Astrocyte (in vitro differentiated cells and primary cell): Measurements from ENCODE around the gene KRT79. TPM values are rescaled to one million over a fixed set of nuclear protein-coding genes. Genes with fewer than 3 reads are reported as not detected.

Source experiments
- DNase-seq: peaks from one replicate; pipeline ENCODE4 v3.0.0-alpha.2; 2010; ENCODE audit warnings: low read depth
- FAIRE-seq: peaks from 2 replicates; lab custom pipeline; 2011; peaks lifted over from hg19 to GRCh38; lab: Jason Lieb, UNC
- H2AFZ ChIP-seq: 2 replicates; pipeline ENCODE4 v1.6.0; 2012; ENCODE audit warnings: low read depth, low read length, inconsistent platforms
- H3K27ac ChIP-seq: 2 replicates; pipeline ENCODE4 v1.5.1; 2011; ENCODE audit warnings: low read depth, low read length, inconsistent platforms
- H3K27me3 ChIP-seq: 2 replicates; pipeline ENCODE4 v1.6.0; 2011; ENCODE audit warnings: low read length, inconsistent platforms; ENCODE audit not compliant: insufficient read depth
- H3K36me3 ChIP-seq: 2 replicates; pipeline ENCODE4 v1.5.1; 2011; ENCODE audit warnings: low read length, inconsistent platforms; ENCODE audit not compliant: insufficient read depth
- H3K4me1 ChIP-seq: 2 replicates; pipeline ENCODE4 v1.5.1; 2011; ENCODE audit warnings: low read length, inconsistent platforms; ENCODE audit not compliant: insufficient read depth
- H3K4me2 ChIP-seq: 2 replicates; pipeline ENCODE4 v1.6.0; 2012; ENCODE audit warnings: low read length, inconsistent platforms
- H3K4me3 ChIP-seq: 2 replicates; pipeline ENCODE4 v1.5.1; 2011; ENCODE audit warnings: low read depth, mild to moderate bottlenecking, low read length, inconsistent platforms; ENCODE audit not compliant: insufficient read depth
- H3K79me2 ChIP-seq: 2 replicates; pipeline ENCODE4 v1.6.0; 2012; ENCODE audit warnings: mild to moderate bottlenecking, low read length, inconsistent platforms; ENCODE audit not compliant: insufficient read depth
- H3K9ac ChIP-seq: 2 replicates; pipeline ENCODE4 v1.6.0; 2012; ENCODE audit warnings: mild to moderate bottlenecking, low read length, inconsistent platforms
- H3K9me3 ChIP-seq: 2 replicates; pipeline ENCODE4 v1.5.1; 2012; ENCODE audit warnings: low read depth, mild to moderate bottlenecking, low read length, inconsistent platforms; ENCODE audit not compliant: insufficient read depth
- H4K20me1 ChIP-seq: 2 replicates; pipeline ENCODE4 v1.6.0; 2012; ENCODE audit warnings: low read length, inconsistent platforms; ENCODE audit not compliant: insufficient read depth
- H3K27ac Mint-ChIP-seq: one replicate; pipeline ENCODE4 v1.8.0; 2021; ENCODE audit warnings: mild to moderate bottlenecking, mixed read lengths; ENCODE audit not compliant: unreplicated experiment
- H3K27me3 Mint-ChIP-seq: one replicate; pipeline ENCODE4 v1.8.0; 2021; ENCODE audit warnings: low read depth, mixed read lengths; ENCODE audit not compliant: unreplicated experiment
- H3K36me3 Mint-ChIP-seq: one replicate; pipeline ENCODE4 v1.8.0; 2021; ENCODE audit warnings: low read depth, mixed read lengths; ENCODE audit not compliant: unreplicated experiment
- H3K4me1 Mint-ChIP-seq: one replicate; pipeline ENCODE4 v1.8.0; 2021; ENCODE audit warnings: low read depth, mixed read lengths; ENCODE audit not compliant: unreplicated experiment
- H3K4me3 Mint-ChIP-seq: one replicate; pipeline ENCODE4 v1.8.0; 2021; ENCODE audit warnings: mild to moderate bottlenecking, moderate library complexity, mixed read lengths; ENCODE audit not compliant: unreplicated experiment
- H3K9me3 Mint-ChIP-seq: one replicate; pipeline ENCODE4 v1.8.0; 2021; ENCODE audit warnings: mild to moderate bottlenecking, mixed read lengths; ENCODE audit not compliant: unreplicated experiment
- CTCF ChIP-seq: IDR thresholded peaks from 2 replicates; pipeline ENCODE4 v1.5.1; 2011; ENCODE audit warnings: low read depth, mild to moderate bottlenecking, inconsistent platforms, low read length, moderate library complexity; ENCODE audit not compliant: insufficient read depth
- EZH2 ChIP-seq: IDR thresholded peaks from 2 replicates; pipeline ENCODE4 v1.6.1; 2012; ENCODE audit warnings: mild to moderate bottlenecking, low read length, inconsistent platforms; ENCODE audit not compliant: insufficient read depth
- total RNA-seq: library from RNA; stranded (reverse); gene quantifications from 2 replicates; pipeline ENCODE4 v1.2.1, GENCODE V29; 2021

KRT79 gene
- total RNA-seq, 1 donor from 2014 or later = 0.50 TPM

GRCh38 chr12:52802442-52802841, 31.7 kb downstream of the KRT79 start:
- Mint-ChIP-seq H3K9me3 (peaks cover 4% of the 10 kb centered on the region), H3K27ac (no peak overlapping the region), H3K36me3 (no peaks in the 10 kb centered on the region), H3K4me1 (peaks cover 13% of the 10 kb centered on the region), H3K4me3 (no peak overlapping the region), H3K27me3 (peaks cover 40% of the 10 kb centered on the region)
- Histone ChIP-seq H3K4me3 (no peak overlapping the region), H3K9me3 (no peaks in the 10 kb centered on the region), H3K36me3 (no peaks in the 10 kb centered on the region), H4K20me1 (no peaks in the 10 kb centered on the region), H3K27me3 (peaks cover 18% of the 10 kb centered on the region), H3K9ac (no peak overlapping the region), H3K27ac (no peak overlapping the region), H2AFZ (no peak overlapping the region), H3K4me1 (peaks cover 7% of the 10 kb centered on the region), H3K79me2 (no peaks in the 10 kb centered on the region), H3K4me2 (no peak overlapping the region)
- DNase-seq = no peak
- TF ChIP-seq EZH2 (no peak), CTCF (no peak)
- no peak for FAIRE-seq

DNA sequence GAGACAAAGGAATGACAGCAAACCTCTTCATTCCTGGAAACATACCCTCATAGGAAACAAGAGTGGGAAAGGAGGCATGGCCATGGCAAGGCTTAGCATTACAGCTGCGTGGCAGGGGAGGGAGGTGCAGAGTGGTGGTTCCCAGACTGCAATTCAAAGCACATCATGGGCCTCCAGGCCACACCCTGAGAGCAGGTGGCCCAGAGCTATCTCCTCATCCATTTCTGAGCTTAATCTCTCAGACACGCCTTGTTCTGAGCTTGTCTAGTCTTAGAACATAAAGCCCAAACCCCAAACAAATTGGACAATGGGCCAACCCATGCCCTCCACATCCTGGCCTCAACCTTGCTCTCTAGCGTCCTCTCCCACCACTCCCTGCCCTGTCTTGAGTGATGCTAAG, 32.3 kb downstream of the KRT79 start:
- Histone ChIP-seq H3K27ac (no peak overlapping the region), H4K20me1 (no peaks in the 10 kb centered on the region), H3K4me3 (no peak overlapping the region), H3K4me2 (no peak overlapping the region), H3K36me3 (no peaks in the 10 kb centered on the region), H3K79me2 (no peaks in the 10 kb centered on the region), H3K27me3 (peaks cover 16% of the 10 kb centered on the region), H2AFZ (no peak overlapping the region), H3K9ac (no peak overlapping the region), H3K4me1 (peaks cover 7% of the 10 kb centered on the region), H3K9me3 (no peaks in the 10 kb centered on the region)
- TF ChIP-seq EZH2 (no peak), CTCF (no peak)
- Mint-ChIP-seq H3K27ac (no peak overlapping the region), H3K27me3 (peaks cover 35% of the 10 kb centered on the region), H3K4me1 (peaks cover 13% of the 10 kb centered on the region), H3K36me3 (no peaks in the 10 kb centered on the region), H3K9me3 (peaks cover 4% of the 10 kb centered on the region), H3K4me3 (no peak overlapping the region)
- no peak for FAIRE-seq
- DNase-seq = no peak

- peaks cover 13% of the 10 kb centered on the region for H3K4me1 Mint-ChIP-seq
- H3K9me3 Mint-ChIP-seq = peaks cover 4% of the 10 kb centered on the region
- TF ChIP-seq EZH2 (no peak), CTCF (no peak)
- H3K36me3 ChIP-seq = no peaks in the 10 kb centered on the region
- H3K4me2 ChIP-seq = no peak overlapping the region
- DNase-seq (no peak), FAIRE-seq (no peak)
- peaks cover 7% of the 10 kb centered on the region for H3K4me1 ChIP-seq
- H2AFZ ChIP-seq = no peak overlapping the region
- no peaks in the 10 kb centered on the region for H3K36me3 Mint-ChIP-seq
- H3K79me2 ChIP-seq = no peaks in the 10 kb centered on the region
- no peak overlapping the region for H3K4me3 Mint-ChIP-seq
- H3K9ac ChIP-seq = no peak overlapping the region
- no peak overlapping the region for H3K27ac ChIP-seq
- H3K27me3 Mint-ChIP-seq = peaks cover 27% of the 10 kb centered on the region
- peaks cover 13% of the 10 kb centered on the region for H3K27me3 ChIP-seq
- no peak overlapping the region for H3K27ac Mint-ChIP-seq
- no peaks in the 10 kb centered on the region for H3K9me3 ChIP-seq
- no peaks in the 10 kb centered on the region for H4K20me1 ChIP-seq
- no peak overlapping the region for H3K4me3 ChIP-seq
Measured at GRCh38 chr12:52800259-52800917, 33.7 kb downstream of the KRT79 start.
